Measurements from ENCODE around the gene BCAS2. TPM values are rescaled to one million over a fixed set of nuclear protein-coding genes. Genes with fewer than 3 reads are reported as not detected.

BCAS2 gene
- total RNA-seq, 1 donor from 2014 or later, result 32.5 TPM

Other genes starting within 250 kb of the BCAS2 start
- gene TRIM33, start 70.4 kb downstream of the BCAS2 start, total RNA-seq, result 17.9 TPM
- 4.2 TPM for gene DENND2C, start 88.4 kb upstream of the BCAS2 start, total RNA-seq
- gene AMPD1, start 113.9 kb upstream of the BCAS2 start, total RNA-seq, result 0.10 TPM
- gene NRAS, start 135.2 kb upstream of the BCAS2 start, total RNA-seq, result 6.9 TPM
- gene CSDE1, start 176.4 kb upstream of the BCAS2 start, total RNA-seq, result 923 TPM
- gene SIKE1, start 199.1 kb upstream of the BCAS2 start, total RNA-seq, result 29.3 TPM